HepG2 (cell line): ENCODE results near the gene HCRT. TPM values are rescaled to one million over a fixed set of nuclear protein-coding genes. Genes with fewer than 3 reads are reported as not detected.

Experiments used
- ATAC-seq: fragments of 200-7000 bp; cut with Tn5 transposase; 3 replicates; pipeline ENCODE4 v1.9.1; 2020; ENCODE audit warnings: mild to moderate bottlenecking, moderate library complexity
- BruUV-seq: library from RNA; stranded (reverse); fragments of 400-500 nt; replicated peaks from 2 replicates; lab custom pipeline; 2021; lab: Mats Ljungman, UMichigan
- CTCF ChIA-PET: fragments of 300-600 bp; formaldehyde crosslinking; extraction: SDS; loops from one replicate; lab custom pipeline; 2021; ENCODE audit warnings: low total read pairs, inconsistent platforms, low intra/inter-chr PET ratio; lab: Yijun Ruan, JAX
- POLR2A ChIA-PET: fragments of 350-600 bp; sonication (Branson Sonifier 250); formaldehyde crosslinking; loops from one replicate; lab custom pipeline; 2020; ENCODE audit warnings: antibody characterized with exemption, inconsistent platforms; lab: Yijun Ruan, JAX
- DNase-seq: peaks from one replicate; pipeline ENCODE4 v3.0.0-alpha.2; 2015; ENCODE audit warnings: low spot score
- FAIRE-seq: peaks from 3 replicates; lab custom pipeline; 2011; peaks lifted over from hg19 to GRCh38; lab: Jason Lieb, UNC
- H2AFZ ChIP-seq: one replicate; pipeline ENCODE4 v1.6.1; 2011; ENCODE audit warnings: low read length, inconsistent platforms
- H3K27ac ChIP-seq: fragments of 300-600 bp; 3 replicates; pipeline ENCODE4 v1.8.0; 2011; ENCODE audit warnings: mixed run types, mild to moderate bottlenecking, mixed read lengths, low read length, inconsistent platforms; ENCODE audit not compliant: insufficient read depth; ENCODE audit errors: extremely low read length
- H3K27me3 ChIP-seq, 2 experiments: fragments of 200-600 bp in 1 of 2; 2 replicates in 1 of 2; 3 replicates in 1 of 2; pipeline versions ENCODE4 v1.6.0 to v1.8.0; 2011; ENCODE audit warnings: low read length in 2 of 2, mild to moderate bottlenecking in 2 of 2, moderate library complexity in 2 of 2, inconsistent platforms in 1 of 2; ENCODE audit not compliant: insufficient read depth in 2 of 2, control insufficient read depth in 1 of 2
- H3K36me3 ChIP-seq, 2 experiments: fragments of 200-600 bp in 1 of 2; replicated peaks in 1 of 2; 2 replicates in 1 of 2; 3 replicates in 1 of 2; pipeline versions ENCODE4 v1.5.1 to v1.8.0; 2011; ENCODE audit warnings: low read length in 2 of 2, inconsistent platforms in 1 of 2; ENCODE audit not compliant: insufficient read depth in 2 of 2, control insufficient read depth in 1 of 2
- H3K4me1 ChIP-seq: 2 replicates; pipeline ENCODE4 v1.5.1; 2012; ENCODE audit warnings: low read length, inconsistent platforms; ENCODE audit not compliant: insufficient read depth
- H3K4me2 ChIP-seq: 2 replicates; pipeline ENCODE4 v1.6.0; 2011; ENCODE audit warnings: low read depth, low read length, inconsistent platforms
- H3K4me3 ChIP-seq, 3 experiments: fragments of 200-600 bp in 1 of 3; sonication (generic), shearing (Covaris generic) in 1 of 3; replicated peaks in 1 of 3; 2 replicates each; pipeline ENCODE4 v1.5.1; 2011 to 2016; ENCODE audit warnings: low read length in 3 of 3, inconsistent platforms in 2 of 3, low read depth in 2 of 3, mild to moderate bottlenecking in 2 of 3, control low read depth in 1 of 3, mixed read lengths in 1 of 3; ENCODE audit not compliant: insufficient read depth in 1 of 3
- H3K79me2 ChIP-seq: one replicate; pipeline ENCODE4 v1.6.1; 2011; ENCODE audit warnings: low read length, inconsistent platforms; ENCODE audit not compliant: insufficient read depth
- H3K9ac ChIP-seq: 2 replicates; pipeline ENCODE4 v1.6.0; 2011; ENCODE audit warnings: mild to moderate bottlenecking, low read depth, low read length, inconsistent platforms; ENCODE audit not compliant: insufficient read depth
- H3K9me3 ChIP-seq: 2 replicates; pipeline ENCODE4 v1.5.1; 2012; ENCODE audit warnings: mild to moderate bottlenecking, low read length
- H4K20me1 ChIP-seq: 2 replicates; pipeline ENCODE4 v1.6.0; 2011; ENCODE audit warnings: inconsistent platforms, mild to moderate bottlenecking, low read length, moderate library complexity; ENCODE audit not compliant: insufficient read depth
- CENPX ChIP-seq: sonication (generic); formaldehyde crosslinking; IDR thresholded peaks from 2 replicates; pipeline ENCODE4 v1.9.0; 2021; ENCODE audit warnings: mild to moderate bottlenecking, missing genetic modification reagents, moderate library complexity
- ETV6 ChIP-seq: sonication (generic); formaldehyde crosslinking; conservative IDR thresholded peaks from 2 replicates; pipeline ENCODE4 v1.4.0; 2020; ENCODE audit warnings: missing genetic modification reagents
- FOSL2 ChIP-seq: sonication (generic); formaldehyde crosslinking; IDR thresholded peaks from 2 replicates; pipeline ENCODE4 v1.4.0; 2020; ENCODE audit warnings: missing genetic modification reagents
- HNRNPK ChIP-seq: fragments of 200-400 bp; formaldehyde crosslinking; IDR thresholded peaks from 2 replicates; pipeline ENCODE4 v1.6.1; 2018; ENCODE audit warnings: low read length, low read depth, moderate library complexity, mild to moderate bottlenecking; ENCODE audit not compliant: poor library complexity, severe bottlenecking
- KLF16 ChIP-seq, 2 experiments: sonication (generic) in 1 of 2; formaldehyde crosslinking in 1 of 2; IDR thresholded peaks; 2 replicates each; pipeline versions ENCODE4 v1.6.1 to v1.8.0; 2016 to 2023; ENCODE audit warnings: missing genetic modification reagents in 2 of 2, missing compliant biosample characterization in 1 of 2
- MYC ChIP-seq: sonication (generic); formaldehyde crosslinking; IDR thresholded peaks from 2 replicates; pipeline ENCODE4 v1.9.0; 2021; ENCODE audit warnings: missing genetic modification reagents, borderline replicate concordance
- NRL ChIP-seq: sonication (generic); formaldehyde crosslinking; IDR thresholded peaks from 2 replicates; pipeline ENCODE4 v1.5.0; 2020; ENCODE audit warnings: missing genetic modification reagents, mild to moderate bottlenecking, moderate library complexity, borderline replicate concordance
- RXRA ChIP-seq: sonication (generic); formaldehyde crosslinking; IDR thresholded peaks from 2 replicates; pipeline ENCODE4 v1.5.1; 2020; ENCODE audit warnings: missing genetic modification reagents
- SNRNP70 ChIP-seq: fragments of 200-400 bp; formaldehyde crosslinking; IDR thresholded peaks from 2 replicates; pipeline ENCODE4 v1.6.1; 2017; ENCODE audit warnings: mild to moderate bottlenecking, low read depth, low read length, moderate library complexity
- SOX6 ChIP-seq, 2 experiments: fragments of 450-650 bp in 1 of 2; sonication (generic) in 1 of 2; formaldehyde crosslinking in 1 of 2; IDR thresholded peaks; 2 replicates each; pipeline versions ENCODE4 v1.4.0 to v1.6.1; 2017 to 2020; ENCODE audit warnings: antibody characterized with exemption in 1 of 2, mild to moderate bottlenecking in 1 of 2, missing genetic modification reagents in 1 of 2
- TEAD3 ChIP-seq: optimal IDR thresholded peaks from 2 replicates; pipeline ENCODE3; 2016; ENCODE audit warnings: borderline replicate concordance
- ZBTB7B ChIP-seq: sonication (generic); formaldehyde crosslinking; IDR thresholded peaks from 2 replicates; pipeline ENCODE4 v1.4.0; 2020; ENCODE audit warnings: missing genetic modification reagents
- ZNF337 ChIP-seq: sonication (generic); formaldehyde crosslinking; IDR thresholded peaks from 2 replicates; pipeline ENCODE4 v1.5.1; 2020; ENCODE audit warnings: missing genetic modification reagents, low read depth, mild to moderate bottlenecking, borderline replicate concordance
- ZNF678 ChIP-seq: sonication (generic); formaldehyde crosslinking; IDR thresholded peaks from 2 replicates; pipeline ENCODE4 v1.4.0; 2020; ENCODE audit warnings: mild to moderate bottlenecking, missing genetic modification reagents
- ZNF737 ChIP-seq: sonication (generic); formaldehyde crosslinking; IDR thresholded peaks from 2 replicates; pipeline ENCODE4 v1.5.0; 2020; ENCODE audit warnings: missing genetic modification reagents, mild to moderate bottlenecking, borderline replicate concordance
- WGBS: methylation state at CpG from one replicate; pipeline ENCODE4 v1.1.6; 2017; ENCODE audit warnings: low lambda C conversion rate; 5-methylcytosine and 5-hydroxymethylcytosine counted together
- in situ Hi-C: cut with HindIII; loops from 2 replicates; pipeline ENCODE4 v1.10.0; 2017; ENCODE audit warnings: low pct_unique_long_range_greater_than_20kb; ENCODE audit not compliant: extremely low pct_ligation_motif_present
- intact Hi-C: fragments of 100-400 bp; cut with micrococcal nuclease; formaldehyde crosslinking; loops from one replicate; pipeline ENCODE4 v1.10.0; 2022; ENCODE audit not compliant: unreplicated experiment
- polyA plus RNA-seq, 8 experiments: library from polyadenylated mRNA; depleted of rRNA in 3 of 8; stranded (reverse) in 7 of 8; unstranded in 1 of 8; fragments of >200 nt; fragmentation: Illumina TruSeq in 4 of 8; extraction: Trizol in 4 of 8; gene quantifications; 2 replicates each; pipeline versions ENCODE4 v1.2.1 to v1.2.3, GENCODE V29; 2011 to 2016; ENCODE audit warnings: low read depth in 4 of 8, missing spikeins in 1 of 8, mixed read lengths in 1 of 8; ENCODE audit not compliant: insufficient read depth in 1 of 8
- total RNA-seq, 5 experiments: library from RNA; depleted of rRNA; stranded (reverse); fragments of >200 nt; fragmentation: Illumina TruSeq; extraction: Trizol; gene quantifications; 2 replicates each; pipeline ENCODE4 v1.2.3, GENCODE V29; 2016; ENCODE audit warnings: low read depth in 1 of 5
- TF ChIP-seq, protein P1 (sequence below), 2 experiments: sonication (generic) in 1 of 2; formaldehyde crosslinking in 1 of 2; IDR thresholded peaks; 2 replicates each; pipeline versions ENCODE4 v1.4.0 to v1.6.1; 2016 to 2020; ENCODE audit warnings: borderline replicate concordance in 1 of 2, low read depth in 1 of 2, mild to moderate bottlenecking in 1 of 2, missing genetic modification reagents in 1 of 2
- TF ChIP-seq, protein P2 (sequence below): sonication (generic); formaldehyde crosslinking; IDR thresholded peaks from 2 replicates; pipeline ENCODE4 v1.5.0; 2020; ENCODE audit warnings: missing genetic modification reagents
- TF ChIP-seq, protein P3 (sequence below): IDR thresholded peaks from 2 replicates; pipeline ENCODE4 v1.6.1; 2016; ENCODE audit warnings: missing compliant biosample characterization, missing genetic modification reagents, borderline replicate concordance

The HCRT gene
- total and polyA plus RNA-seq, 2 of the 13 experiments (the other 11 are each of a cell fraction or from before 2014, with no cell fraction given), result not detected

GRCh38 chr17:42163113-42163512 is 22.1 kb downstream of the HCRT start:
- Histone ChIP-seq H2AFZ (no peak overlapping the region), H3K9ac (no peak overlapping the region), H3K4me1 (peaks cover 54% of the 10 kb centered on the region), H3K4me3 (peak overlapping the region in 1 of 3 experiments; percentile 41; a peak in 1 of 6 replicates), H3K27ac (no peak overlapping the region), H3K4me2 (peak overlapping the region; percentile 41), H3K27me3 (peaks cover 2 to 5% of the 10 kb centered on the region in 2 experiments; a peak in 2 of 5 replicates), H3K36me3 (no peaks in the 10 kb centered on the region), H3K79me2 (no peaks in the 10 kb centered on the region), H4K20me1 (no peaks in the 10 kb centered on the region), H3K9me3 (no peaks in the 10 kb centered on the region)
- peak; percentile 49 for DNase-seq
- 30% methylated on average over 8 of the region's 8 CpGs for whole genome bisulfite sequencing
- in situ Hi-C loops (no loop called here), intact Hi-C loops (no loop called here)
- POLR2A ChIA-PET, result interaction anchor here (2.2 kb wide), 1 partner anchor 9 kb away, joined by 8 read pairs; no protein-coding TSS in a partner anchor
- no TSS peak for BruUV-seq
- FAIRE-seq, result no peak
- peak; percentile 44 for ATAC-seq
- CTCF ChIA-PET, result no interaction called here
- TF ChIP-seq TEAD3 (CRISPR knock-in tag) (no peak), RXRA (CRISPR knock-in tag) (0 out of 2 replicates have a peak, but pooled peaks have one; percentile 21), ZNF737 (CRISPR knock-in tag) (no peak), FOSL2 (CRISPR knock-in tag) (no peak), ZBTB7B (CRISPR knock-in tag) (no peak), HNRNPK (no peak), ZNF337 (CRISPR knock-in tag) (no peak), MYC (no peak), SNRNP70 (no peak), KLF16 (CRISPR knock-in tag; IDR thresholded peaks at IDR 0.05) (no peak), CENPX (CRISPR knock-in tag) (no peak), NRL (CRISPR knock-in tag) (peak; percentile 70; the same call in 1 of the 2 replicates), ETV6 (CRISPR knock-in tag) (no peak), SOX6 (IDR thresholded peaks at IDR 0.05) (no peak), SOX6 (CRISPR knock-in tag; IDR thresholded peaks at IDR 0.05) (no peak), ZNF678 (CRISPR knock-in tag) (no peak)
- TF ChIP-seq, protein P1, sequence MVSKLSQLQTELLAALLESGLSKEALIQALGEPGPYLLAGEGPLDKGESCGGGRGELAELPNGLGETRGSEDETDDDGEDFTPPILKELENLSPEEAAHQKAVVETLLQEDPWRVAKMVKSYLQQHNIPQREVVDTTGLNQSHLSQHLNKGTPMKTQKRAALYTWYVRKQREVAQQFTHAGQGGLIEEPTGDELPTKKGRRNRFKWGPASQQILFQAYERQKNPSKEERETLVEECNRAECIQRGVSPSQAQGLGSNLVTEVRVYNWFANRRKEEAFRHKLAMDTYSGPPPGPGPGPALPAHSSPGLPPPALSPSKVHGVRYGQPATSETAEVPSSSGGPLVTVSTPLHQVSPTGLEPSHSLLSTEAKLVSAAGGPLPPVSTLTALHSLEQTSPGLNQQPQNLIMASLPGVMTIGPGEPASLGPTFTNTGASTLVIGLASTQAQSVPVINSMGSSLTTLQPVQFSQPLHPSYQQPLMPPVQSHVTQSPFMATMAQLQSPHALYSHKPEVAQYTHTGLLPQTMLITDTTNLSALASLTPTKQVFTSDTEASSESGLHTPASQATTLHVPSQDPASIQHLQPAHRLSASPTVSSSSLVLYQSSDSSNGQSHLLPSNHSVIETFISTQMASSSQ (IDR thresholded peaks at IDR 0.05; ENCODE audit: low read depth), result no peak
- TF ChIP-seq, protein P1 (CRISPR knock-in tag; IDR thresholded peaks at IDR 0.05; ENCODE audit: borderline replicate concordance), result no peak
- TF ChIP-seq, protein P2, sequence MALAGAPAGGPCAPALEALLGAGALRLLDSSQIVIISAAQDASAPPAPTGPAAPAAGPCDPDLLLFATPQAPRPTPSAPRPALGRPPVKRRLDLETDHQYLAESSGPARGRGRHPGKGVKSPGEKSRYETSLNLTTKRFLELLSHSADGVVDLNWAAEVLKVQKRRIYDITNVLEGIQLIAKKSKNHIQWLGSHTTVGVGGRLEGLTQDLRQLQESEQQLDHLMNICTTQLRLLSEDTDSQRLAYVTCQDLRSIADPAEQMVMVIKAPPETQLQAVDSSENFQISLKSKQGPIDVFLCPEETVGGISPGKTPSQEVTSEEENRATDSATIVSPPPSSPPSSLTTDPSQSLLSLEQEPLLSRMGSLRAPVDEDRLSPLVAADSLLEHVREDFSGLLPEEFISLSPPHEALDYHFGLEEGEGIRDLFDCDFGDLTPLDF (CRISPR knock-in tag), result no peak
- TF ChIP-seq, protein P3, sequence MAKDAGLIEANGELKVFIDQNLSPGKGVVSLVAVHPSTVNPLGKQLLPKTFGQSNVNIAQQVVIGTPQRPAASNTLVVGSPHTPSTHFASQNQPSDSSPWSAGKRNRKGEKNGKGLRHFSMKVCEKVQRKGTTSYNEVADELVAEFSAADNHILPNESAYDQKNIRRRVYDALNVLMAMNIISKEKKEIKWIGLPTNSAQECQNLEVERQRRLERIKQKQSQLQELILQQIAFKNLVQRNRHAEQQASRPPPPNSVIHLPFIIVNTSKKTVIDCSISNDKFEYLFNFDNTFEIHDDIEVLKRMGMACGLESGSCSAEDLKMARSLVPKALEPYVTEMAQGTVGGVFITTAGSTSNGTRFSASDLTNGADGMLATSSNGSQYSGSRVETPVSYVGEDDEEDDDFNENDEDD (CRISPR knock-in tag), result no peak
